DMS 273 treated with DMSO at 0.1 percent for 48 hours (cell line): Measurements from ENCODE around the gene EFNB1.

Source experiments
- DNase-seq: peaks from one replicate; lab custom pipeline; 2025; lab: John Stamatoyannopoulos, UW

The EFNB1 gene

GRCh38 chrX:68883800-68884199 lies 55.0 kb downstream of the EFNB1 start:
- no peak for DNase-seq

GRCh38 chrX:68889249-68889648 lies 60.4 kb downstream of the EFNB1 start:
- no peak for DNase-seq
